Chondrocyte (in vitro differentiated cells): ENCODE data around the gene MUCL3. TPM values are rescaled to one million over a fixed set of nuclear protein-coding genes. Genes with fewer than 3 reads are reported as not detected.
"Not testable (repeated sequence)": the region's sequence is repeated elsewhere in the genome, so short reads cannot be mapped to it uniquely, and the experiment has no call there.

Source experiments
- DNase-seq: peaks from one replicate; pipeline ENCODE4 v3.0.0; 2021; ENCODE audit warnings: mixed read lengths, low spot score
- H3K27ac Mint-ChIP-seq: one replicate; pipeline ENCODE4 v1.8.0; 2021; ENCODE audit warnings: mild to moderate bottlenecking, moderate library complexity, mixed read lengths; ENCODE audit not compliant: unreplicated experiment
- H3K27me3 Mint-ChIP-seq: 2 replicates; pipeline ENCODE4 v1.8.0; 2021; ENCODE audit warnings: low read depth, mixed read lengths
- H3K36me3 Mint-ChIP-seq: 2 replicates; pipeline ENCODE4 v1.8.0; 2021; ENCODE audit warnings: low read depth, mixed read lengths
- H3K4me1 Mint-ChIP-seq: 2 replicates; pipeline ENCODE4 v1.8.0; 2021; ENCODE audit warnings: low read depth, mild to moderate bottlenecking, mixed read lengths
- H3K4me3 Mint-ChIP-seq: one replicate; pipeline ENCODE4 v1.8.0; 2021; ENCODE audit warnings: mild to moderate bottlenecking, moderate library complexity, mixed read lengths; ENCODE audit not compliant: unreplicated experiment
- H3K9me3 Mint-ChIP-seq: 2 replicates; pipeline ENCODE4 v1.8.0; 2021; ENCODE audit warnings: low read depth, mixed read lengths
- CTCF ChIP-seq: fragments of 200-600 bp; sonication (generic); IDR thresholded peaks from 2 replicates; pipeline ENCODE4 v1.5.0; 2021; ENCODE audit warnings: antibody characterized with exemption, mild to moderate bottlenecking, moderate library complexity
- total RNA-seq: library from RNA; stranded (reverse); gene quantifications from 3 replicates; pipeline ENCODE4 v1.2.1, GENCODE V29; 2021

Gene MUCL3
- total RNA-seq, 1 donor from 2014 or later: 0.07 TPM

GRCh38 chr6:30918670-30919069 lies 22.1 kb upstream of the MUCL3 start:
- no peak for TF ChIP-seq CTCF
- Mint-ChIP-seq H3K9me3 (no peaks in the 10 kb centered on the region), H3K36me3 (peaks cover 37% of the 10 kb centered on the region), H3K4me3 (no peak overlapping the region), H3K27ac (no peak overlapping the region), H3K4me1 (peaks cover 30% of the 10 kb centered on the region), H3K27me3 (no peaks in the 10 kb centered on the region)
- no peak for DNase-seq

- TF ChIP-seq CTCF: no peak
- Mint-ChIP-seq H3K4me1 (peaks cover 14% of the 10 kb centered on the region), H3K27me3 (no peaks in the 10 kb centered on the region)
Measured at GRCh38 chr6:30922447-30922852, 18.3 kb upstream of the MUCL3 start.

GRCh38 chr6:30924040-30924627 lies 16.6 kb upstream of the MUCL3 start:
- H3K9me3 Mint-ChIP-seq: peaks cover 12% of the 10 kb centered on the region
- peaks cover 10% of the 10 kb centered on the region for H3K4me1 Mint-ChIP-seq
- peaks cover 47% of the 10 kb centered on the region for H3K36me3 Mint-ChIP-seq
- H3K4me3 Mint-ChIP-seq, DNase-seq, H3K27ac Mint-ChIP-seq, H3K27me3 Mint-ChIP-seq: not testable (repeated sequence)

More at GRCh38 chr6:30922447-30922852, 18.3 kb upstream of the MUCL3 start:
- Mint-ChIP-seq H3K27ac (no peak overlapping the region), H3K36me3 (peaks cover 39% of the 10 kb centered on the region), H3K4me3 (no peak overlapping the region), H3K9me3 (no peaks in the 10 kb centered on the region)
- no peak for DNase-seq

GRCh38 chr6:30926644-30927043 lies 14.1 kb upstream of the MUCL3 start:
- TF ChIP-seq CTCF: no peak
- H3K9me3 Mint-ChIP-seq: peaks cover 12% of the 10 kb centered on the region

GRCh38 chr6:30927080-30927479 lies 13.7 kb upstream of the MUCL3 start:
- not testable (repeated sequence) for H3K27ac Mint-ChIP-seq, H3K4me3 Mint-ChIP-seq, H3K27me3 Mint-ChIP-seq, DNase-seq
- Mint-ChIP-seq H3K4me1 (peaks cover 10% of the 10 kb centered on the region), H3K36me3 (peaks cover 36% of the 10 kb centered on the region), H3K9me3 (peaks cover 12% of the 10 kb centered on the region)

More at GRCh38 chr6:30926644-30927043, 14.1 kb upstream of the MUCL3 start:
- peak overlapping the region; percentile 54 for H3K27ac Mint-ChIP-seq
- no peak overlapping the region for H3K4me3 Mint-ChIP-seq
- peaks cover 10% of the 10 kb centered on the region for H3K4me1 Mint-ChIP-seq
- peaks cover 38% of the 10 kb centered on the region for H3K36me3 Mint-ChIP-seq
- no peaks in the 10 kb centered on the region for H3K27me3 Mint-ChIP-seq
- no peak for DNase-seq

- Mint-ChIP-seq H3K36me3 (peaks cover 23% of the 10 kb centered on the region), H3K9me3 (peaks cover 12% of the 10 kb centered on the region), H3K4me1 (peaks cover 10% of the 10 kb centered on the region), H3K4me3 (no peak overlapping the region), H3K27me3 (no peaks in the 10 kb centered on the region), H3K27ac (no peak overlapping the region)
- no peak for TF ChIP-seq CTCF
- DNase-seq: no peak
Measured at GRCh38 chr6:30928677-30929076, 12.1 kb upstream of the MUCL3 start.
